WERI-Rb-1 (cell line): Measurements from ENCODE around the gene NTNG2.

Experiments used
- DNase-seq: peaks from one replicate; pipeline ENCODE4 v3.0.0-alpha.2; 2020
- H3K27ac ChIP-seq: fragments of 250-450 bp; sonication (Bioruptor Pico); 2 replicates; pipeline ENCODE4 v1.5.1; 2020; ENCODE audit warnings: mild to moderate bottlenecking, moderate library complexity
- H3K27me3 ChIP-seq: fragments of 250-450 bp; sonication (Bioruptor Pico); 2 replicates; pipeline ENCODE4 v1.5.1; 2021; ENCODE audit warnings: mild to moderate bottlenecking, low read depth, moderate library complexity; ENCODE audit not compliant: insufficient read depth, severe bottlenecking
- H3K36me3 ChIP-seq: fragments of 250-450 bp; sonication (Bioruptor Pico); 2 replicates; pipeline ENCODE4 v1.5.1; 2020; ENCODE audit warnings: mild to moderate bottlenecking, moderate library complexity
- H3K4me3 ChIP-seq: 2 replicates; pipeline ENCODE4 v1.5.1; 2011; ENCODE audit warnings: low read depth, mild to moderate bottlenecking, control low read depth, low read length
- H3K9me3 ChIP-seq: fragments of 250-450 bp; sonication (Bioruptor Pico); 2 replicates; pipeline ENCODE4 v1.5.1; 2021; ENCODE audit warnings: mild to moderate bottlenecking, moderate library complexity; ENCODE audit not compliant: severe bottlenecking
- CTCF ChIP-seq: IDR thresholded peaks from 2 replicates; pipeline ENCODE4 v1.5.1; 2011; ENCODE audit warnings: low read depth, mild to moderate bottlenecking, control low read depth, inconsistent platforms, low read length

NTNG2 gene, protein sequence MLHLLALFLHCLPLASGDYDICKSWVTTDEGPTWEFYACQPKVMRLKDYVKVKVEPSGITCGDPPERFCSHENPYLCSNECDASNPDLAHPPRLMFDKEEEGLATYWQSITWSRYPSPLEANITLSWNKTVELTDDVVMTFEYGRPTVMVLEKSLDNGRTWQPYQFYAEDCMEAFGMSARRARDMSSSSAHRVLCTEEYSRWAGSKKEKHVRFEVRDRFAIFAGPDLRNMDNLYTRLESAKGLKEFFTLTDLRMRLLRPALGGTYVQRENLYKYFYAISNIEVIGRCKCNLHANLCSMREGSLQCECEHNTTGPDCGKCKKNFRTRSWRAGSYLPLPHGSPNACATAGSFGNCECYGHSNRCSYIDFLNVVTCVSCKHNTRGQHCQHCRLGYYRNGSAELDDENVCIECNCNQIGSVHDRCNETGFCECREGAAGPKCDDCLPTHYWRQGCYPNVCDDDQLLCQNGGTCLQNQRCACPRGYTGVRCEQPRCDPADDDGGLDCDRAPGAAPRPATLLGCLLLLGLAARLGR

GRCh38 chr9:132161743-132162184 is at the start of gene NTNG2:
TSS of gene NTNG2 (plus strand) at chr9:132162058. CDS start at chr9:132166832, 4,774 bp downstream.
- Histone ChIP-seq H3K4me3 (peak within 1 kb of the TSS; percentile 86), H3K9me3 (peaks cover 2% of the 10 kb centered on the region), H3K36me3 (peaks cover 21% of the 10 kb centered on the region), H3K27me3 (no peaks in the 10 kb centered on the region), H3K27ac (peak within 1 kb of the TSS; percentile 88)
- DNase-seq: no peak
- TF ChIP-seq CTCF: no peak

DNA sequence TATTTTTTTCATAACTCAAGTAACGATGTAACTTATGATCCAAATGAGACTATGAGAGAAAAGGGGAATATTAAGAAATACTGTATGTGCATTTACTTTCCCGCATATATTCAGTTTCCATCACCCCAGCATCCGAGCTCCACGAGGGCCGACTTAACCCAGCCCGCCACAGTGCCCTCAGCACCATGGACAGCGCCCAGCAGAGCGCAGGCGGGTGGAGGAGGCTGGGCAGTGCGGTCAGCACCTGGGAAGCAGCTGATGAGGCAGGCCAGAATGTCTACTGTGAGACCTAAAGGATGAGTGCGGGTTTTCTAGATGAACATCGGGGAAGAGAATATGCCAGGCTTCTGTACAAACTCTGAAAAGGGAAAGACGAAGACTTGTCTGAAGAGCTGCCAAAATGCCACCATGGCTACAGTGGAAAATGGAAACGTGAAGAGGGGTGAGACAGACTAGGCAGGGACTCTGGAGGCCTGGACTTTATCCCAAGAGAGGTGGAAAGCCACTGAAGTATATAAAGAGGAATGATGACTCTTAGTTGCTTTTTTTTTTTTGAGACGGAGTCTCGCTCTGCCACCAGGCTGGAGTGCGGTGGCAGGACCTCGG is 47.7 kb upstream of the NTNG2 start:
- H3K27ac ChIP-seq: no peak overlapping the region
- H3K36me3 ChIP-seq: no peaks in the 10 kb centered on the region
- H3K9me3 ChIP-seq: no peaks in the 10 kb centered on the region
- no peaks in the 10 kb centered on the region for H3K27me3 ChIP-seq
- H3K4me3 ChIP-seq: no peak overlapping the region
- no peak for TF ChIP-seq CTCF
- DNase-seq: no peak

DNA sequence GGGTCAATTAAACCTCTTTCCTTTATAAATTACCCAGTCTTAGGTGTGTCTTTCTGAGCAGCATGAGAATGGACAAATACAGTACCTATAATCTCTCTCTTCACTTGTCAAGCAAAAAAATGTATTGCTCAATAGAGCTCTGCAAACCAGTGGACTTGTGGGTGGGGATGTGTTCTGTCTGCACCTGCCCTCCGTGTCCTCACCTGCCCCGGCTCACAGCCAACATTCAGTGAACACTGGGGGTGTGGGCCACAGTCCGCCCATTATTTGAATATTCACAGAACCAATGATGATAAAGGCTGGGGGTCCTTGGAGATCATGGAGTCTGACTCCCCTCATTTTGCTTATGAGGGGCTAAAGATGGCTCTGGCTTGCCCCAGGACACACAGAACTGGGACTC is 45.3 kb upstream of the NTNG2 start:
- Histone ChIP-seq H3K36me3 (no peaks in the 10 kb centered on the region), H3K27ac (no peak overlapping the region), H3K27me3 (no peaks in the 10 kb centered on the region), H3K9me3 (no peaks in the 10 kb centered on the region), H3K4me3 (no peak overlapping the region)
- no peak for TF ChIP-seq CTCF
- no peak for DNase-seq

GRCh38 chr9:132117694-132118093 is 44.2 kb upstream of the NTNG2 start:
- no peaks in the 10 kb centered on the region for H3K9me3 ChIP-seq
- no peak for DNase-seq
- TF ChIP-seq CTCF: no peak
- H3K27me3 ChIP-seq: no peaks in the 10 kb centered on the region
- no peak overlapping the region for H3K27ac ChIP-seq
- H3K4me3 ChIP-seq: no peak overlapping the region
- no peaks in the 10 kb centered on the region for H3K36me3 ChIP-seq

- TF ChIP-seq CTCF: no peak
- H3K27me3 ChIP-seq: no peaks in the 10 kb centered on the region
Observed at GRCh38 chr9:132121021-132121420, 40.8 kb upstream of the NTNG2 start.

More at GRCh38 chr9:132121021-132121420, 40.8 kb upstream of the NTNG2 start:
- DNase-seq: no peak
- Histone ChIP-seq H3K4me3 (no peak overlapping the region), H3K27ac (no peak overlapping the region), H3K36me3 (no peaks in the 10 kb centered on the region), H3K9me3 (no peaks in the 10 kb centered on the region)
